Ecto neural progenitor cell (in vitro differentiated cells): ENCODE measurements around the gene SCN4B.

Source experiments
- DNase-seq: peaks from one replicate; pipeline ENCODE4 v3.0.0-alpha.2; 2018; ENCODE audit warnings: low spot score

Gene SCN4B

GRCh38 chr11:118152020-118152551 is 537 bp downstream of the SCN4B start:
- no peak for DNase-seq

- no peak for DNase-seq
These were observed 1.2 kb downstream of the SCN4B start for GRCh38 chr11:118151431-118151830.

GRCh38 chr11:118149493-118149892 is 3.1 kb downstream of the SCN4B start:
- DNase-seq = no peak

GRCh38 chr11:118148856-118149255 is 3.8 kb downstream of the SCN4B start:
- DNase-seq = no peak

- DNase-seq = no peak
These were observed 4.4 kb downstream of the SCN4B start for GRCh38 chr11:118148240-118148639.

GRCh38 chr11:118147502-118147901 is 5.1 kb downstream of the SCN4B start:
- no peak for DNase-seq

GRCh38 chr11:118146554-118146953 is 6.1 kb downstream of the SCN4B start:
- no peak for DNase-seq

GRCh38 chr11:118145285-118146227 is 7.1 kb downstream of the SCN4B start:
- DNase-seq = peak; percentile 94

GRCh38 chr11:118144301-118145268 is 8.0 kb downstream of the SCN4B start:
- no peak for DNase-seq

GRCh38 chr11:118143661-118144185 is 8.9 kb downstream of the SCN4B start:
- no peak for DNase-seq

- no peak for DNase-seq
These were observed 9.8 kb downstream of the SCN4B start for GRCh38 chr11:118142809-118143208.

- DNase-seq = no peak
These were observed 10.5 kb downstream of the SCN4B start for GRCh38 chr11:118142081-118142480.

- DNase-seq = no peak
These were observed 13.0 kb downstream of the SCN4B start for GRCh38 chr11:118139578-118139977.

GRCh38 chr11:118138839-118139420 is 13.7 kb downstream of the SCN4B start:
- DNase-seq = no peak

GRCh38 chr11:118136801-118137200 is 15.8 kb downstream of the SCN4B start:
- DNase-seq = no peak

GRCh38 chr11:118136341-118136740 is 16.3 kb downstream of the SCN4B start:
- DNase-seq = no peak

GRCh38 chr11:118135796-118136165 is 16.8 kb downstream of the SCN4B start:
- DNase-seq = no peak

- DNase-seq = no peak
These were observed 17.4 kb downstream of the SCN4B start for GRCh38 chr11:118135051-118135795.

- no peak for DNase-seq
These were observed 18.8 kb downstream of the SCN4B start for GRCh38 chr11:118133816-118134215.

- DNase-seq = no peak
These were observed 20.1 kb downstream of the SCN4B start for GRCh38 chr11:118132385-118133151.
